Measurements from ENCODE around the gene INTS13.
A peak's percentile ranks its signal among the peaks of the same experiment; 100 is the strongest.

Gene INTS13

GRCh38 chr12:26954027-26954426 lies 16.2 kb upstream of the INTS13 start:
- Histone ChIP-seq H3K36me3 (peaks cover 19 to 31% (median 30%) of the 10 kb centered on the region in 3 donors), H3K27ac (no peak overlapping the region), H3K4me1 (peaks cover 0 to 16% (median 4%) of the 10 kb centered on the region in 4 donors), H3K9me3 (peaks cover 0 to 2% (median 0%) of the 10 kb centered on the region in 3 donors), H3K4me3 (no peak overlapping the region), H3K27me3 (no peaks in the 10 kb centered on the region)
- no peak for TF ChIP-seq CTCF (IDR thresholded peaks at IDR 0.05)
- intact Hi-C loops (cut with DNase I; ENCODE audit: low total_unique reads), result no loop called here
- DNase-seq, result no peak

- peaks cover 0 to 8% (median 0%) of the 10 kb centered on the region in 3 donors for H3K9me3 ChIP-seq
- H3K4me1 ChIP-seq, result peaks cover 0 to 16% (median 4%) of the 10 kb centered on the region in 4 donors
- H3K27ac ChIP-seq, result no peak overlapping the region
- DNase-seq, result peak in 1 of 2 donors; percentile 38
- no peak for TF ChIP-seq CTCF (IDR thresholded peaks at IDR 0.05)
- no peaks in the 10 kb centered on the region for H3K27me3 ChIP-seq
- intact Hi-C loops (cut with DNase I; ENCODE audit: low total_unique reads), result no loop called here
- no peak overlapping the region for H3K4me3 ChIP-seq
- peaks cover 19 to 33% (median 31%) of the 10 kb centered on the region in 3 donors for H3K36me3 ChIP-seq
Measured at GRCh38 chr12:26953447-26953846, 15.7 kb upstream of the INTS13 start.

GRCh38 chr12:26948309-26948708 lies 10.5 kb upstream of the INTS13 start:
- intact Hi-C loops (cut with DNase I; ENCODE audit: low total_unique reads), result no loop called here
- Histone ChIP-seq H3K27me3 (no peaks in the 10 kb centered on the region), H3K4me1 (peaks cover 0 to 17% (median 4%) of the 10 kb centered on the region in 4 donors), H3K9me3 (peaks cover 0 to 11% (median 0%) of the 10 kb centered on the region in 3 donors), H3K36me3 (peaks cover 0 to 12% (median 0%) of the 10 kb centered on the region in 3 donors), H3K4me3 (no peak overlapping the region), H3K27ac (no peak overlapping the region)
- TF ChIP-seq CTCF (IDR thresholded peaks at IDR 0.05), result no peak
- DNase-seq, result no peak

- Histone ChIP-seq H3K36me3 (no peaks in the 10 kb centered on the region), H3K4me1 (peaks cover 0 to 47% (median 16%) of the 10 kb centered on the region in 4 donors), H3K4me3 (peak overlapping the region in 1 of 2 donors; percentile 69), H3K27ac (peak overlapping the region in 1 of 2 donors; percentile 23), H3K27me3 (no peaks in the 10 kb centered on the region), H3K9me3 (no peaks in the 10 kb centered on the region)
- no peak for TF ChIP-seq CTCF (IDR thresholded peaks at IDR 0.05)
- DNase-seq, result no peak
- intact Hi-C loops (cut with DNase I; ENCODE audit: low total_unique reads), result no loop called here
Measured at GRCh38 chr12:26941215-26941594, 3.4 kb upstream of the INTS13 start.

GRCh38 chr12:26940516-26941214 lies 2.9 kb upstream of the INTS13 start:
- no peaks in the 10 kb centered on the region for H3K36me3 ChIP-seq
- intact Hi-C loops (cut with DNase I; ENCODE audit: low total_unique reads), result no loop called here
- H3K27me3 ChIP-seq, result no peaks in the 10 kb centered on the region
- peaks cover 0 to 53% (median 17%) of the 10 kb centered on the region in 4 donors for H3K4me1 ChIP-seq
- no peaks in the 10 kb centered on the region for H3K9me3 ChIP-seq
- DNase-seq, result no peak
- TF ChIP-seq CTCF (IDR thresholded peaks at IDR 0.05), result no peak
- H3K4me3 ChIP-seq, result peak overlapping the region in 1 of 2 donors; percentile 69
- peak overlapping the region in 1 of 2 donors; percentile 97 for H3K27ac ChIP-seq

Measured in tibial artery (tissue), 4 donors.